ENCODE data around the gene NPHP3. TPM values are rescaled to one million over a fixed set of nuclear protein-coding genes. Genes with fewer than 3 reads are reported as not detected.

Gene NPHP3
- total RNA-seq, 1 experiment from 2014 or later: 10.8 TPM

GRCh38 chr3:132679911-132680310 lies 42.3 kb downstream of the NPHP3 start:
- H3K56ac ChIP-seq (ENCODE audit: insufficient read length, low read depth, low read length): no peak overlapping the region
- H3K36me3 Mint-ChIP-seq (ENCODE audit: insufficient read depth in 1 of 3, low read depth in 3 of 3): peaks cover 0 to 54% (median 31%) of the 10 kb centered on the region in 3 experiments; a peak in 6 of 7 replicates
- no peak overlapping the region for H3K27ac ChIP-seq (ENCODE audit: insufficient read length, low read depth, low read length)
- H3K79me2 ChIP-seq (ENCODE audit: insufficient read depth, low read length): no peaks in the 10 kb centered on the region
- no peak for DNase-seq
- H3K9ac ChIP-seq (ENCODE audit: extremely low read depth, insufficient read length, low read length): no peak overlapping the region
- H2BK12ac ChIP-seq (ENCODE audit: insufficient read length, low read depth, low read length): no peak overlapping the region
- H3K4me1 ChIP-seq (ENCODE audit: insufficient read depth, low read length): no peaks in the 10 kb centered on the region
- no peak overlapping the region for H2BK5ac ChIP-seq (ENCODE audit: insufficient read length, low read length)
- no peaks in the 10 kb centered on the region for H3K79me1 ChIP-seq (ENCODE audit: insufficient read depth, low read depth, low read length, poor library complexity, severe bottlenecking)
- WGBS (ENCODE audit: extremely low coverage, insufficient read length, low lambda C conversion rate): no CpG with 5 or more reads among the region's 5 CpGs
- TF ChIP-seq CTCF (conservative IDR thresholded peaks at IDR 0.05): no peak
- H3K27me3 ChIP-seq (ENCODE audit: insufficient read depth, low read length): no peaks in the 10 kb centered on the region
- no peak overlapping the region for H2BK15ac ChIP-seq (ENCODE audit: low read depth, low read length)
- H3K4me2 ChIP-seq (ENCODE audit: insufficient read depth, insufficient read length, low read length): no peak overlapping the region
- H3K23ac ChIP-seq (ENCODE audit: insufficient read length, low read depth, low read length): no peak overlapping the region
- no peak overlapping the region for H2AFZ ChIP-seq (ENCODE audit: low read length)
- no peaks in the 10 kb centered on the region for H3K9me3 Mint-ChIP-seq
- H3K4me1 Mint-ChIP-seq: no peaks in the 10 kb centered on the region
- H3K27me3 Mint-ChIP-seq (ENCODE audit: low read depth): no peaks in the 10 kb centered on the region
- H3K4me3 Mint-ChIP-seq: no peak overlapping the region
- H2BK120ac ChIP-seq (ENCODE audit: low read depth, low read length, poor library complexity, severe bottlenecking): no peak overlapping the region
- no peak overlapping the region for H3K18ac ChIP-seq (ENCODE audit: insufficient read length, low read depth, low read length)
- no peaks in the 10 kb centered on the region for H3K23me2 ChIP-seq (ENCODE audit: insufficient read length, low read depth, low read length, poor library complexity, severe bottlenecking)
- no peak overlapping the region for H4K91ac ChIP-seq (ENCODE audit: insufficient read length, low read depth, low read length)
- no peaks in the 10 kb centered on the region for H4K20me1 ChIP-seq (ENCODE audit: control insufficient read depth, insufficient read depth, insufficient read length)
- no peaks in the 10 kb centered on the region for H3K9me3 ChIP-seq (ENCODE audit: control insufficient read depth, low read depth, low read length)
- no peak overlapping the region for H4K8ac ChIP-seq (replicated peaks; ENCODE audit: insufficient read length, low read depth, low read length)
- H3K14ac ChIP-seq (ENCODE audit: insufficient read depth, low read length): no peak overlapping the region
- no peak overlapping the region for H2BK20ac ChIP-seq (ENCODE audit: low read depth, low read length, poor library complexity, severe bottlenecking)
- no peak overlapping the region for H3T11ph ChIP-seq (ENCODE audit: low read length)
- no peak overlapping the region for H3K4ac ChIP-seq (ENCODE audit: low read depth, low read length)
- no peak overlapping the region for H3K27ac Mint-ChIP-seq
- no peak overlapping the region for H2AK5ac ChIP-seq (ENCODE audit: insufficient read length, low read length)
- H4K5ac ChIP-seq (ENCODE audit: insufficient read length, low read depth, low read length): no peak overlapping the region

All from H9 (cell line).